NCI-H748 (cell line): ENCODE data around the gene TMC2.
"Not testable (repeated sequence)": the region's sequence is repeated elsewhere in the genome, so short reads cannot be mapped to it uniquely, and the experiment has no call there.

ENCODE experiments used
- DNase-seq: peaks from one replicate; lab custom pipeline; 2025; ENCODE audit not compliant: unreplicated experiment; lab: John Stamatoyannopoulos, UW

TMC2 gene

GRCh38 chr20:2536560-2536986 lies at the start of gene TMC2:
TSS of gene TMC2 (plus strand) at chr20:2536573. CDS start at chr20:2536622, 49 bp downstream.
- no peak for DNase-seq

GRCh38 chr20:2502808-2503384 lies 33.5 kb upstream of the TMC2 start:
- DNase-seq = not testable (repeated sequence)

- DNase-seq = not testable (repeated sequence)
Measured at GRCh38 chr20:2504803-2505202, 31.6 kb upstream of the TMC2 start.

GRCh38 chr20:2506426-2506825 lies 29.9 kb upstream of the TMC2 start:
- not testable (repeated sequence) for DNase-seq

- DNase-seq = no peak
Measured at GRCh38 chr20:2507464-2507863, 28.9 kb upstream of the TMC2 start.

- no peak for DNase-seq
Measured at GRCh38 chr20:2507875-2508630, 28.3 kb upstream of the TMC2 start.

- DNase-seq = peak; percentile 94
Measured at GRCh38 chr20:2508631-2509467, 27.5 kb upstream of the TMC2 start, which contains the start of gene ZNF343. TSS of gene ZNF343 (minus strand) at chr20:2508915. CDS start at chr20:2493895, 15,020 bp downstream.

- DNase-seq = no peak
Measured at GRCh38 chr20:2509468-2509781, 26.9 kb upstream of the TMC2 start.

GRCh38 chr20:2509794-2510193 lies 26.6 kb upstream of the TMC2 start:
- DNase-seq = no peak

GRCh38 chr20:2515203-2515602 lies 21.2 kb upstream of the TMC2 start:
- DNase-seq = no peak

GRCh38 chr20:2516399-2516798 lies 20.0 kb upstream of the TMC2 start:
- no peak for DNase-seq

GRCh38 chr20:2518096-2518495 lies 18.3 kb upstream of the TMC2 start:
- no peak for DNase-seq

- no peak for DNase-seq
Measured at GRCh38 chr20:2518558-2518957, 17.8 kb upstream of the TMC2 start.

- DNase-seq = no peak
Measured at GRCh38 chr20:2519115-2519809, 17.1 kb upstream of the TMC2 start.

GRCh38 chr20:2520617-2521016 lies 15.8 kb upstream of the TMC2 start:
- DNase-seq = no peak

GRCh38 chr20:2521369-2522305 lies 14.7 kb upstream of the TMC2 start:
- DNase-seq = peak; percentile 57

GRCh38 chr20:2522826-2523429 lies 13.4 kb upstream of the TMC2 start:
- not testable (repeated sequence) for DNase-seq

- DNase-seq = peak; percentile 91
Measured at GRCh38 chr20:2523919-2524708, 12.3 kb upstream of the TMC2 start.
